ENCODE measurements around the gene TMEM52B.
"Not testable (repeated sequence)": the region's sequence is repeated elsewhere in the genome, so short reads cannot be mapped to it uniquely, and the experiment has no call there.

TMEM52B gene

DNA sequence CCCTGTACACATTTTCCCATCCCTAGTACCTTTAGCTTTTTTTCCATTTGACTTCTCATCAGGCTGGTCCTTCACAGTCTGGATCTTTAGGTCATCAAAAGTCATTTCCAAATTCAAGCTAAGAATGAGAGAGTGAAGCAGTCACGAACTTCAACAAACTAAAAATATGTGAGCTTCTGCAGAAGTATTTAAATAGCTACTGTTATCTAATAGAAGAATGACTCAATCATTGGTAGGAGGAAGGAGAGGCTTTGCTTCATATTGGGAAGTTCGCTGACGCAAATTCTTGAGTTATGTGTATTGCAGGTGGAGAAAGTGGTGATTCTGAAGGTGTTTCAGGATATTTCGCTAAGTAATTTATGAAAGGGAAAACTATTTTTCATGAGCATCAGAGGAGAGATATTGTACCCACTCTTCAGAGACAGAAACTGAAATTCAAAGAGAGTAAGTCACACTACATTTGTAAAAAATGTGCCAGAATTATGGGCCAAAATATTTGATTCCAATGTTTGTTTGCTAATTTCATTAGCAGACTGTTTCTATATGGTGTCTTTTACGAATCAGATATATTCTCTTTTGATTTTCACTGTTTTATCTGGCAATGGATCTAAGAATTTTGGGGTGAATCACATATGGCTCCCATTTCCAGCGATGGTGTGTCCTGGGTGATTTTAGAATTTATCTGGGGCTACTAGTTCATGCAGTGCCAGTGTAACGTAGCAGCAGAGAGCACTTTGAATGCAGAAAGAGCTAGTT, 6.7 kb upstream of the TMEM52B start, which contains the start of gene OLR1:
Gene OLR1 (minus strand): TSS at position 160 of the 756 bp plus-strand sequence. CDS start 55 bp downstream, at position 105.
- no peak for DNase-seq

DNA sequence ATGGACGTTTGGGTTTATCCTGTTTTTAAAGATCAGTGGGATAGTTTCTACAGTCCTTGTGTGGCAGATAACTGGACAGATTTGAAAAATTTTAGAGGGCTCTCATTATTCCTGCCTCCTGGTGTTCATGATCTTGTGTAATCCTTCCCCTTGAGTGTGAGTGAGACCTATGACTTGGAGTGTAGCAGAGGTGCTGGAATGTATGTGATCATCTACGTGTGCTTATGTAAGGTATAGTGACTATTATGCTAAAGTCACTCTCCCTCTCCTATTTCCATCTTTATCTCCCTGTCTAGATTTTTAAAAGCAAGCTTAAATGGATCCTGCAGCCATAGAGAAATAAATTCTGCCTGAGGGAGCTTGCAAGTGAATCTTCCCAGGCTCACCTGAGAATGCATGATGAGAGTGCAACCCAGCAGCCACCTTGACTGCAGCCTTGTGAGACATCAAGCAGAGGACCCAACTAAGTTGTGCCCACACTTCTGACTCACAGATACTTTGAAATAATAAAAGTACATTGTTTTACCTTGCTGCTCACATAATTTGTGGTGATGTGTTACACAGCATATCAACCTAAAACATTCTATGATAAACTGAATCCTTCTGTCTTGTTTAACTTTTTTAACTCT, 3.7 kb upstream of the TMEM52B start:
- no peak for DNase-seq

DNA sequence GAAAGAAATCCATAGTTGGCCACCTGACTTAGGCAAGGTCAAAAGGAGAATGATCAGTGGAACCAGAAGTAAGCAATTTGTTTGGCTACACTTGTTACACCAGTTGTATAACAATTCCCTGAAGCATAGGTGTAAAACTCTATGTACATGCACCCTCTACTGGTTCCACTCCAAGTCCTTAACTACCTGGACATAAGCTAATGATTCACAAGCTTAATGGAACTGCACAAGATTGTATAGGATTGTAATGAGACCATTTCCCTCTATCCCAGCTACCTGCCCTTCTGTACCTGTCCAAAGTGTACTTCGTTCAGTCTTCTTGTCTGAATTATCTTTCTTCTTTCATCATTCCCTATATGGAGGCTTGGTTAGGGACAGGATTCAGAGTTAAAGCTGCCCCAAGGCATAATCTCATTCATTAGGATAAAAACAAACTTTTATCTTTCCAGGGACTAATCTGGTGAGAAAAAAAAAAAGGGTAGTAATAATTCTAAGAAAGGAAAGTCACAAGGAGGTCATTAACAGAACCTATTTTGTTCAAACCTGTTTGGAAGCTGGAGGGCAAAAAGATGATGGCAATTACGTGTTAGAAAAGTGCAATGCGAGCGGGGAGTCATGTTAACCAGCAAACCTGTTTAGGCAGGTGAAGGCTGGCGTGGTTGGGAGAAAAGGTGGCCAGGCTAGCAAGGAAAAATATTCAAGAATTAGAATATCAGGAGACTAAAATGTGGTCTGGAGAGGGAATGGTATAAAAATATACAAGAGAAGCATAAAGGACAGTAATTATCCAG, 2.8 kb upstream of the TMEM52B start:
- no peak for DNase-seq

DNA sequence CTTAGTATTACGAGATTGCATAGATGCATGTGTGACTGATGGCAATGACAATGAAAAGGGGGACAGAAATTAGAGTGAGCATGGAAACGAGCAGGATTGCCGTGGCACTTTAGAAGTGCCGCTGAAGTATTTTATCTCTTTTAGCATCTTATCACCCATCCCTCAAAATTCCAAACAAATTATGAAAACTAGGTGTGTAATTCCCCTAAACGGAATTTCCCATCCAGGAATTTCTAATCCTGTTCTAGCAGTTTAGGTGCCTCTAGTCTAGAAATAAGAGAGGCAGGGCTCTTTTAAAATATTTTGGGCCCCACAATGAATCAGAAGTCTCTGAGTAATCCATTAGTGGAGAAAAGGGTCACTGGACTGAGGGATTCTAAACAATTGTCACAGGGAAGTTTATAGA, 947 bp downstream of the TMEM52B start:
- DNase-seq = no peak

DNA sequence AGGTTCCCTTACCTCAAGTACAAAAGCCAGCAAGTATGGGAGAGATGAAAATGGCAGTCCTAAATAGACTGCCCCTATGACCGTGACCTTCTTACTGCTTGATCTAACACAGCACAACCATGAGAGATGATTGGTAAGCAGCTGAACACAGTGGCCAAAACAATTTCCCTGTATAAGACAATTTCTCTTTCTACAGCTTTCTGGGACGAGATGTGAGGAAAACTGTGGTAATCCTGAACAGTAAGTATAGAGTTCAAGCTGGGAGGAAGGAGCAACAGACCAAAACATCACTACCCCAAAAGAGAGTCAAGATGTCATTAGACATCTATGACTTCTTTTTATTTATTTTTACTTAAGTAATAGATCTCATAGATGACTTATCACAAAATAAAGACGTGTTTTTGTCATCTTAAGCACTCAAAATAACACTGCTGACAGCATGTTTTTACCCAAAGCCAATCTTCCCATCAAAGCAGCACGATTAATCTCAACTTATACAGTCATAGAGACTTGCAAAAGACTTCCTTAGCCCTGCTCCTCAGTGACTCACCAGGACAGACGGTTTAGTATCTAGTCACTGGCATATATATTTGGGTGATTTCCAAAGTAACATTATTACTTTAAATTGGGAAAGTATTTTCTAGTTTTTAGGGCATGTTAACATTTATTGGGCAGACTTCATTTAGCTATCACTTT, 3.7 kb downstream of the TMEM52B start:
- no peak for DNase-seq

DNA sequence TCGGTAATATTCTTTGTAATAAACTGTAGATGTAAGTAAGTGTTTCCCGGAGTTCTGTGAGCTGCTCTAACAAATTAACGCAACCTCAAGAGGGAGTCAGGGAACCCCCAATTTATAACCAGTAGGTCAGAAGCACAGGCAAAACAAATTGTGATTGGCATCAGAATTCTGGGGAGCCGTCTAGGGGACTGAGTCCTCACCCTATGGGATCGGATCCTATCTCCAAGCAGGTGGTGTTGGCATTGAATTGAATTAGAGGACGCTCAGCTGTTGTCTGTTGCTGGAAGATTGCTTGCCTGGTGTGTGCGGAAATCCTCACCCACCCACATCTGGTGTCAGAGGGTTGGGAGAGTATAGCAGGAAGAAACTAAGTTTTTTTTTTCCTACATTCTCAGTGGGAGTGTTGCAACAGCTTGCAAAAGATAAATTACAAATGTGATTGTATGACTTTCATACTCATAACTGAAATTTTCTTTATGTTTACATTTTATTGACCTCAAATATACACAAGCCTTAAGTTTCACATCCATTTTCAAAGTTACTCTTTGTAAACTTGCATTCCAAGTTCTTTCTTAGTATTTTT, 5.5 kb downstream of the TMEM52B start:
- DNase-seq = no peak

DNA sequence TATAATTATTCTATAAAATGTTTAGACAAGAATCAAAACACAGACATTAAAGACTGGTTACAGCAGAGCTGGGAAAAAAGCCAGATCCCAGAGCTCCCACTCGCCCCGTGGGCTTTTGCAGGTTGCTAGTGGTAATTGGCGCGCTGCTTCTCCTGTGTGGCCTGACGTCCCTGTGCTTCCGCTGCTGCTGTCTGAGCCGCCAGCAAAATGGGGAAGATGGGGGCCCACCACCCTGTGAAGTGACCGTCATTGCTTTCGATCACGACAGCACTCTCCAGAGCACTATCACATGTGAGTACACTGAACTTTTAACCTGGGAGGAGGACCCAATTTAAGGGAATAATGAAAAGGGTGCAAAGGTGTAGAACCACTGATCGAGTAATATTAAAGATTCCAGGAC, 7.5 kb downstream of the TMEM52B start:
- no peak for DNase-seq

DNA sequence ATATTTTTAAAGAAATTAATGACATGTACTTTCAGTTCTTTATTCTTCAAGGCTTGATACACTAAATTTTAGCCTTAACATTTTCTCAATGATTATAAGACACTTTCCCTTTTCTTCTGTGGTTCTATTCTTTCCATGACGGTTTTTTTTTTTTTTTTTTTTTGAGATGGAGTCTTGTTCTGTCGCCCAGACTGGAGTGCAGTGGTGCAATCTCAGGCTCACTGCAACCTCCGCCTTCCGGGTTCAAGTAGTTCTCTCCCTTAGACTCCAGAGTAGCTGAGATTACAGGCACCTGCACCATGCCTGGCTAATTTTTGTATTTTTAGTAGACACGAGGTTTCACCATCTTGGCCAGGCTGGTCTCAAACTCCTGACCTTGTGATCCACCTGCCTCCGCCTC, 8.1 kb downstream of the TMEM52B start:
- not testable (repeated sequence) for DNase-seq

DNA sequence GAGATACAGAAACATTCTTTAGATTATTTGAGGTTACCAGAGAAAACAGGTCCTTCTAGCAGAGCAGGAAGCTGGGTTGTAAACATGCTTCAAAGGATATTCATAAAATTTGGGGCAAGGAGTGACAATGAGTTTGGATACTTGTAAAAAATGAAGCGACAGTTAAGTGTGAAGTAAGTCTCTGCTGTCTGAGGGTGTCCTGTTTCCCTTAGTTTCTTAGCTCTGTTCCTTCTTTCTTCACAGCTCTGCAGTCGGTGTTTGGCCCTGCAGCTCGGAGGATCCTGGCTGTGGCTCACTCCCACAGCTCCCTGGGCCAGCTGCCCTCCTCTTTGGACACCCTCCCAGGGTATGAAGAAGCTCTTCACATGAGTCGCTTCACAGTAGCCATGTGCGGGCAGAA, 10.8 kb downstream of the TMEM52B start:
- no peak for DNase-seq

DNA sequence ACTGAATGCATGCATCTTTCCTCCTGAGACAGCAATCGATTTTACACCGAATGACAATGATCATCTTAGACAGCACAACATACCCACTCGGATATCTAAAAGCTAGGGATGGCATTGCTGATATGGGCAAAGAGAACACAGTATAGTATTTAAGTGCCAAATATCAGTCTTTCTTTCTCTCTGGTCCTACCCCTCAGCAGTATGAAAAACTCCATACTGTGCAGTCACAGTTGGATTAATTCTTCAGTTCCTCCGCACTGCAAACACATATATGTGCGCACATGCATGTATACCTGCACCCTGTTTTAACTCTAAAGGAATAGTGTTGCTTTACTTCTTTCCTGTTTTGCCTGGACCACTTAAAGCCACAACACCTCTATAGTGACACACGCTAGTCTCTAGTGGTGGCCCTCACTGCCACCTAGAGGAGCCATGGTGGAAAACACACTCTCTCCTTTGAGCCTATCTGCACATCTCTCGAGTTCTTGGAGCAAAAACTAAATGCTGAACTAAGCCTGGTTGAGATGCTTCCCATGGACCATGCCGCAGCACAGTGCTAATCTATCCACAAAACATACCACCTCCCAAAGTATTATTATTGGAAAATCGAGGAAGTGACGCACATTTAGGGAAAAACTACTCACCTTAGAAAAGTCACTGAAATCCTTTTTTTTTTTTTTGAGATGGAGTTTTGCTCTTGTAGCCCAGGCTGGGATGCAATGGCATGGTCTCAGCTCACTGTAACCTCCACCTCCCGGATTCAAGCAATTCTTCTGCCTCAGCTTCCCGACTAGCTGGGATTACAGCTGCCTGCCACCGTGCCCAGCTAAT, 11.9 kb downstream of the TMEM52B start:
- DNase-seq = no peak

DNA sequence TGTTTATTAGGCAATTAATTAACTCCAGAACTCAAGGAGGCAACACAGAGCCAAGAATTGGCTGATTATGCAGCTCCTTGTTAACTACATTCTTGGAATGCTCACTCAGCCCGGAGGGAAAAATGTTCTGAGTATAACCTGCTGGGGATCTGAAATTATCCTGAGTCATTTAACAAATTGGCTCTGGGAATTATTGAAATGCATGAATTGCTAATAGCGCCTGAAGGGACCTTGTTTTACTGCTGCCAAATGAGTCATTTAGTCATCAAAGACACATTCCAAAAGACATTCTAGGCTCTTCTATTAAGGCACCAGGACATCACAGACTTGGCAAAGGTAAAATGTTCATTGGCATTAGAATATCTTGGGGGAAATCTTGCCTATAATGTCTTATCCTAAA, 13.0 kb downstream of the TMEM52B start:
- no peak for DNase-seq

DNA sequence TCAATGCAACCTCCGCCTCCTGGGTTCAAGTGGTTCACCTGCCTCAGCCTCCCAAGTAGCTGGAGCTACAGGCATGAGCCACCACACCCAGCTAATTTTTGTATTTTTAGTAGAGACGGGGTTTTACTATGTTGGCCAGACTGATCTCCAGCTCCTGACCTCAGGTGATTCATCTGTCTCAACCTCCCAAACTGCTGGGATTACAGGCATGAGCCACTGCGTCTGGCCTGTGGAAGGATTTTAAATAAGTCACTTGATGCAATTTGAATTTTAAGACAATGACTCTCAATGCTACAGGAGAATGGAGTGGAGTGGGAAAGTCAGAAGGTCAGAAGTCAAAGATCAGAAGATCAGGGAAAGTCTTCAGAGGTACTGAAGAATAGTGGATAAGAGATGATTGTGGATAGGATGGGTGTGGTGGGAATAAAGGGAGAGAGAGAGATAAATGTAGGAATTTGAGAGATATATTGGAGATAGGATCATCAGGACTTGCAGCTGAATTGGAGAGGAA, 15.4 kb downstream of the TMEM52B start:
- DNase-seq = no peak

DNA sequence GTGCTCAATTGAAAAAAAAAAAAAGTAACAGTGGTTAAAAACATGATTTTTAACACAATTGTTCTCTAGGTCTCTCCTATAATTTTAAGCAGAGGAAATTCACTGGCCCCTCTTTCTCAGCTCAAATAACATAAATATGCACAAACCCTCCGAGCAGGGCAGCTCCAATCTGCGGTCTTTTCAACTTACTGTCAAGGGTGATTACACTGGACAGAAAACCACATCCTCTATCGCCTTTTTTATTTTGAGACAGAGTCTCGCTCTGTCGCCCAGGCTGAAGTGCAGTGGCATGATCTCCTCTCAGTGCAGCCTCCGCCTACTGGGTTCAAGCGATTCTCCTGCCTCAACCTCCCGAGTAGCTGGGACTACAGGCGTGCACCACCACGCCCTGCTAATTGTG, 17.4 kb downstream of the TMEM52B start:
- DNase-seq = peak; percentile 19

DNA sequence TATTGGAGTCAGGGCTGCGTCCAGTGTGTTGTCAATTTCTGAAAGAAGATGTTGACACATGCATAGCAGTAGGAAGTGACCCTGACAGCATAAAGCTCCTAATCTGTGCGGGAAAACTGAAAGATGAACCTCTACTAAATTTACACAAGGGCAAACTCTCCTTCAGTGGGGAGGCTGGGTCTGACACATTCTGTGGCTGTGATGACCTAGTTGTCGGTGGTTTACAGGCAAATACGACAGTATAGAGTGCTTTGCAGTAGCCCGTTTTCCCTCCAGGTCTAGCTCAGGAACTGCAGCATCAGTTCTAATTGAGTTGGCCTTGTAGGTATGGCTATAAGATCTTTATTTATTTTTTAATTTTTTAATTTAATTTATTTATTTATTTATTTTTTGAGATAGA, 19.0 kb downstream of the TMEM52B start:
- no peak for DNase-seq

DNA sequence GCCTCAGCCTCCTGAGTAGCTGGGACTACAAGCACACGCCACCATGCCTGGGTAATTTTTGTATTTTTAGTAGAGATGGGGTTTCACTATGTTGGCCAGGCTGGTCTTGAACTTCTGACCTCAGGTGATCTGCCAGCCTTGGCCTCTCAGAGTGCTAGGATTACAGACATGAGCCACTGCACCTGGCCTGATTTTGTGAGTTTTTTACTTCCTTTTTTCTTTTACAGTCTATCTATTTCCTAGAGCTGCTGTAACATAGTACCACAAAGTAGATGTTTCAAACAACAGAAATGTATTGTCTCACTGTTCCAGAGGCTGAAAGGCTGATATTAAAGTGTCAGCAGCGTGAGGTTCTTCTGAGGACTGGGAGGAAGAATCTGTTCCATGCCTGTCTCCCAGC, 25.7 kb downstream of the TMEM52B start:
- not testable (repeated sequence) for DNase-seq

DNA sequence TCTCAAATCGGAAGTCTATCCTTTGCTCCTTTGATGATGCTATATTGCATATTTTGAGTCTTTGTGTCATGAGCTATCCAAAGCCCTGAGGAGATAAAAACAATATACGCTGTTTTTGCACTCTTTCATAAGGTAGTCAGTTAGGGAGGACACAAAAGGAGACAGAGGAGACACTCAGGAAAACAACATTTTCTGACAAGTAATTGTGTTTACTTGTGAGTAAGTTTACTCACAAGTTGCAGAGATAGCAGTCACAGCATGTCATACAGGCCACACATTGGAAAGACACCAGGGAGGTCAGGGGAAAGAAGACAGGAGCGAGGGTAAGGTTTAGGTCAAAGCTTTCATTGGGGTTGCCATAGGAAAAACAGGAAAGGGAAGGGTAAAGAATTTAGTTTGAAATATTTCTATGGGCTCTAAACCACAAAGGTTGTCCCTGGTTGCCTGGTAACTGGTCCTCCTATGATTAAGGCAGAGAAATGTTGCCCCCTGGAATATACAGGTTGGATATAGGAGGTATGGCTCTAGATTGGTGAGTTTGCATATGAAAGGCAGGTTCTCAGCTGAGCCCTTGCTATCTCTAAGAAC, 26.5 kb downstream of the TMEM52B start:
- DNase-seq = no peak

DNA sequence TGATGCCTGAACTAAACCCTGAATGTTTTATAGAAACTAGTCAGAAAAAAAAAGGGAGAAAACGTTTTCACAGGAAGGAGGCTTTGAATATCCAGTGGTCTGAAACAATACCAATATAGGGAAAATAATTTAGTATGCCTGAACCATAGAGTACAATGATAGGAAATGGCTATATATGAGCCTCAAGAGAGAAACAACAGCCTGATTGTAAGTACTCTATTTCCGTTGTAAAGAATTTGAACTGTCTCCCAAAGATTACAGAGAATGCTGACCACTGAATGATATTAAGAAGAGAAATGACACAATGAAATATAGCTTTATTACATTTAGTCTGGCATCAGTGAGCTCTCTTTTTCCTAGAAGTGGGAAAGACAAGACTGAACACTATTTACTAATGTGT, 28.3 kb downstream of the TMEM52B start:
- DNase-seq = no peak

DNA sequence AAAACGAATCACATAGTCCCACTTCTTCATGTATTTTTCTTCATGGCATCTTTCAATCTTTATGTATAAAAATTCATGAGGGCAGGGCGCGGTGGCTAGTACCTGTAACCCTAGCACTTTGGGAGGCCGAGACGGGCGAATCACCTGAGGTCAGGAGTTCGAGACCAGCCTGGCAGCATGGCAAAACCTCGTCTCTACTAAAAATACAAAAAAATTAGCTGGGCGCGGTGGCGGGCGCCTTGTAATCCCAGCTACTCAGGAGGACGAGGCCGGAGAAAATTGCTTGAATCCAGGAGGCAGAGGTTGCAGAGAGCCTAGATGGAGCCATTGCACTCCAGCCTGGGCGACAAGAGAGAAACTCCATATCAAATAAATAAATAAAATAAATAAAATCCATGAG, 31.4 kb downstream of the TMEM52B start:
- DNase-seq = no peak

DNA sequence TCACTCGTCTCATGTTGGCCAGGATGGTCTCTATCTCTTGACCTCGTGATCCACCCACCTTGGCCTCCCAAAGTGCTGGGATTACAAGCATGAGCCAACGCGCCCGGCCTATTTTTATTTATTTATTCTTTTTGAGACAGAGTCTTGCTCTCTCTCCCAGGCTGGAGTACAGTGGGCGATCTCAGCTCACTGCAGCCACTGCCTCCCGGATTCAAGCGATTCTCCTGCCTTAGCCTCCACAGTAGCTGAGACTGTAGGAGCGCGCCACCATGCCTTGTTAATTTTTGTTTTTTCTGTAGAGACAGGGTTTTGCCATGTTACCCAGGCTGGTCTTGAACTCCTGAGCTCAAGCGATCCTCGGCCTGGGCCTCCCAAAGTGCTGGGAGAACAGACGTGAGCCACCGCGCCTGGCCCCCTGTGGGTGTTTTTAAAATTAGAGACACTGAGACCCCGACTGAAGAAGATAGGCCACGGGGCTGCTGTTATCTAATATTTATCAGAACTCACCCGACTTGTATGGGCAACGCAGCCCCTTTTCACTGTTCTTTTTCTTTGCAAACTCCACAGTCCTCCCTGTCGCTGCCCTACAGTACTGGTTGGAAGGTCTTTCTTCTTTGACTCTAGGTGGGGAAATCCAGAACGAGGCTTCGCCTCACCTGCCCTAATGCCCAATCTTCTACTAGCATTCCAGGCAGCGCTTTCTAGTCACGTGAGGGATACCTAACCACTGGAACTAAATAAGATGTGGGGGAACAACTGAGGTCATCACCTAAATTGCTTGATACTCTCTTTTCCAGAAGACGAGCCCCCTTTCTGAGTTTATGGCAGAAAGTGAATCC, 32.5 kb downstream of the TMEM52B start:
- DNase-seq = no peak

All from KG1 (cell line).